Gastroesophageal sphincter (tissue), 4 donors: Measurements from ENCODE around the gene CDK5R1. TPM values are rescaled to one million over a fixed set of nuclear protein-coding genes. Genes with fewer than 3 reads are reported as not detected.
"Not testable (repeated sequence)": the region's sequence is repeated elsewhere in the genome, so short reads cannot be mapped to it uniquely, and the experiment has no call there.

Experiments
- ATAC-seq: fragments of 150-250 bp; one replicate; pipeline ENCODE4 v1.9.1; 2016; ENCODE audit warnings: mild to moderate bottlenecking, moderate library complexity
- H3K27ac ChIP-seq, 4 donors: fragments of 200-600 bp; sonication (generic) in 3 of 4; 1 replicate in 3 of 4; 2 replicates in 1 of 4; pipeline ENCODE4 v1.5.1; 2016 to 2019
- H3K27me3 ChIP-seq: fragments of 200-600 bp; sonication (generic); one replicate; pipeline ENCODE4 v1.5.1; 2019
- H3K36me3 ChIP-seq, 2 donors: fragments of 200-600 bp; sonication (generic); one replicate each; pipeline ENCODE4 v1.5.1; 2019; ENCODE audit warnings: control low read depth in 1 of 2
- H3K4me1 ChIP-seq, 3 donors: fragments of 200-600 bp; sonication (generic); 1 replicate in 2 of 3; 2 replicates in 1 of 3; pipeline ENCODE4 v1.5.1; 2016 to 2019; ENCODE audit warnings: control low read depth in 2 of 3
- H3K4me3 ChIP-seq, 2 donors: fragments of 200-600 bp; sonication (generic); one replicate each; pipeline ENCODE4 v1.5.1; 2019; ENCODE audit warnings: mild to moderate bottlenecking in 1 of 2, moderate library complexity in 1 of 2
- H3K9me3 ChIP-seq, 3 donors: fragments of 200-600 bp; sonication (generic); one replicate each; pipeline ENCODE4 v1.5.1; 2017 to 2019; ENCODE audit warnings: control low read depth in 2 of 3
- EP300 ChIP-seq: sonication (generic); formaldehyde crosslinking; IDR thresholded peaks from one replicate; pipeline ENCODE4 v1.6.1; 2017; ENCODE audit warnings: antibody characterized with exemption, mild to moderate bottlenecking
- POLR2A ChIP-seq, 2 donors: fragments of 450-650 bp; IDR thresholded peaks; one replicate each; pipeline ENCODE4 v1.6.1; 2017; ENCODE audit warnings: antibody characterized with exemption in 2 of 2, mild to moderate bottlenecking in 2 of 2, moderate library complexity in 1 of 2
- POLR2AphosphoS5 ChIP-seq: sonication (generic); formaldehyde crosslinking; IDR thresholded peaks from one replicate; pipeline ENCODE4 v1.6.1; 2017; ENCODE audit warnings: antibody characterized with exemption
- WGBS, 2 donors: methylation state at CpG; one replicate each; pipeline ENCODE4 v1.1.5; 2018; ENCODE audit warnings: low coverage in 1 of 2; 5-methylcytosine and 5-hydroxymethylcytosine counted together
- total RNA-seq, 4 donors: library from RNA; depleted of rRNA; stranded (reverse); fragments of >200 nt; gene quantifications; one replicate each; pipeline ENCODE4 v1.1.0, GENCODE V29; 2016
- TF ChIP-seq, protein P1 (sequence below), 4 experiments: fragments of 200-600 bp in 2 of 4; fragments of 450-650 bp in 2 of 4; sonication (generic) in 1 of 4; IDR thresholded peaks; one replicate each; pipeline ENCODE4 v1.5.1; 2017 to 2019; ENCODE audit warnings: antibody characterized with exemption in 4 of 4, mild to moderate bottlenecking in 2 of 4, moderate library complexity in 2 of 4

CDK5R1 gene
- total RNA-seq, 4 donors from 2014 or later, result 0.54 to 1.5 (median 1.0) TPM; not detected in 1

DNA sequence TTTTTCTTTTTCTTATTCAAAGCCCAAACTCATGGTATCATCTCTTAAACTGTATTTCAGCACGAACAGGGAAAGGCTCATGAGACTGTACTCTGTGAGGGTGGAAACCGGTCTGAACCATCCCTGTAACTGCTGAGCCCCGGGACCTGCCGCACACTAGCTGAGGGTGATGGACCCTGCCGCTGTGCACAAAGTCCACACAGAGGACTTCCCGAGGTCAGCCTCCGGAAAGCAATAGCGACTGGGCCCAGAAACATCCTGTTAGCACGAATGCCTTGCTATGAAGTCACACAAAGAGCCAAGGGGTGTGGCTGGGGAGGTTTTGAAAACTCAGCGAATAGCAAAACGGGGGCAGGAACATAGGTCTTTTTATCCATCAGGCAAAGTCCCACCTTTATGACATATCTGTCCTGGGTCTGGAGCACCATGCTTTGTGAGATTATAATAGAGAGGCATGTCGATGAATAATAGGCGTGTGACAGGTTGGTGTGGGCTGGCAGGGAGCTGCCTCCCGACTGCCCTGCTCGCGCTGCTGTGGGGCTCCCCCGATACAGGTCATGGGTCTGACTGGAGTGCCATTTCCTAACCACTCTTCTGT lies 33.4 kb downstream of the CDK5R1 start:
- 33 to 58% methylated on average over 4 to 8 of the region's 17 CpGs for WGBS, 2 donors
- H3K27ac ChIP-seq, result no peak overlapping the region
- no peak for ATAC-seq

GRCh38 chr17:32520737-32521404 lies 34.1 kb downstream of the CDK5R1 start:
- Histone ChIP-seq H3K4me3 (no peak overlapping the region), H3K27me3 (no peaks in the 10 kb centered on the region), H3K4me1 (peaks cover 0 to 20% (median 9%) of the 10 kb centered on the region in 3 donors), H3K27ac (no peak overlapping the region), H3K36me3 (no peaks in the 10 kb centered on the region), H3K9me3 (no peaks in the 10 kb centered on the region)
- ATAC-seq, result no peak
- TF ChIP-seq EP300 (no peak), POLR2A (IDR thresholded peaks at IDR 0.05) (no peak), POLR2AphosphoS5 (no peak)
- TF ChIP-seq, protein P1, sequence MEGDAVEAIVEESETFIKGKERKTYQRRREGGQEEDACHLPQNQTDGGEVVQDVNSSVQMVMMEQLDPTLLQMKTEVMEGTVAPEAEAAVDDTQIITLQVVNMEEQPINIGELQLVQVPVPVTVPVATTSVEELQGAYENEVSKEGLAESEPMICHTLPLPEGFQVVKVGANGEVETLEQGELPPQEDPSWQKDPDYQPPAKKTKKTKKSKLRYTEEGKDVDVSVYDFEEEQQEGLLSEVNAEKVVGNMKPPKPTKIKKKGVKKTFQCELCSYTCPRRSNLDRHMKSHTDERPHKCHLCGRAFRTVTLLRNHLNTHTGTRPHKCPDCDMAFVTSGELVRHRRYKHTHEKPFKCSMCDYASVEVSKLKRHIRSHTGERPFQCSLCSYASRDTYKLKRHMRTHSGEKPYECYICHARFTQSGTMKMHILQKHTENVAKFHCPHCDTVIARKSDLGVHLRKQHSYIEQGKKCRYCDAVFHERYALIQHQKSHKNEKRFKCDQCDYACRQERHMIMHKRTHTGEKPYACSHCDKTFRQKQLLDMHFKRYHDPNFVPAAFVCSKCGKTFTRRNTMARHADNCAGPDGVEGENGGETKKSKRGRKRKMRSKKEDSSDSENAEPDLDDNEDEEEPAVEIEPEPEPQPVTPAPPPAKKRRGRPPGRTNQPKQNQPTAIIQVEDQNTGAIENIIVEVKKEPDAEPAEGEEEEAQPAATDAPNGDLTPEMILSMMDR (IDR thresholded peaks at IDR 0.05), result no peak
- WGBS, 2 donors, result 91% methylated on average over 6 to 9 of the region's 9 CpGs

More for the DNA sequence above, 33.4 kb downstream of the CDK5R1 start:
- H3K4me3 ChIP-seq, result peak overlapping the region in 1 of 2 donors; percentile 59
- H3K36me3 ChIP-seq, result no peaks in the 10 kb centered on the region
- no peaks in the 10 kb centered on the region for H3K9me3 ChIP-seq
- peaks cover 0 to 20% (median 9%) of the 10 kb centered on the region in 3 donors for H3K4me1 ChIP-seq
- TF ChIP-seq, protein P1 (IDR thresholded peaks at IDR 0.05), result no peak
- TF ChIP-seq EP300, result no peak
- TF ChIP-seq POLR2A (IDR thresholded peaks at IDR 0.05), result no peak
- no peak for TF ChIP-seq POLR2AphosphoS5
- no peaks in the 10 kb centered on the region for H3K27me3 ChIP-seq

- WGBS, 2 donors, result 88 to 94% methylated on average over 6 to 7 of the region's 11 CpGs
- no peak for ATAC-seq
Measured at GRCh38 chr17:32523017-32523680, 36.4 kb downstream of the CDK5R1 start.

GRCh38 chr17:32523827-32524552 lies 37.2 kb downstream of the CDK5R1 start:
- no peak for TF ChIP-seq POLR2A (IDR thresholded peaks at IDR 0.05)
- no peak for TF ChIP-seq EP300
- TF ChIP-seq, protein P1 (IDR thresholded peaks at IDR 0.05), result no peak
- TF ChIP-seq POLR2AphosphoS5, result no peak

More at GRCh38 chr17:32523017-32523680, 36.4 kb downstream of the CDK5R1 start:
- peaks cover 0 to 20% (median 9%) of the 10 kb centered on the region in 3 donors for H3K4me1 ChIP-seq
- no peaks in the 10 kb centered on the region for H3K36me3 ChIP-seq
- no peak overlapping the region for H3K27ac ChIP-seq
- no peak overlapping the region for H3K4me3 ChIP-seq
- no peaks in the 10 kb centered on the region for H3K27me3 ChIP-seq
- no peaks in the 10 kb centered on the region for H3K9me3 ChIP-seq
- TF ChIP-seq, protein P1 (IDR thresholded peaks at IDR 0.05), result no peak
- no peak for TF ChIP-seq POLR2A (IDR thresholded peaks at IDR 0.05)

GRCh38 chr17:32524553-32524880 lies 37.7 kb downstream of the CDK5R1 start:
- H3K27ac ChIP-seq, H3K36me3 ChIP-seq, H3K27me3 ChIP-seq, H3K9me3 ChIP-seq, ATAC-seq, H3K4me3 ChIP-seq: not testable (repeated sequence)
- H3K4me1 ChIP-seq, result peaks cover 0 to 10% (median 3%) of the 10 kb centered on the region in 3 donors
- WGBS, 2 donors, result 94% methylated on average over 6 of the region's 6 CpGs; no CpG with 5 or more reads in 1 of the 2 donors

More at GRCh38 chr17:32523827-32524552, 37.2 kb downstream of the CDK5R1 start:
- peaks cover 0 to 15% (median 4%) of the 10 kb centered on the region in 3 donors for H3K4me1 ChIP-seq
- no peaks in the 10 kb centered on the region for H3K27me3 ChIP-seq
- no peaks in the 10 kb centered on the region for H3K9me3 ChIP-seq
- H3K27ac ChIP-seq, result no peak overlapping the region
- ATAC-seq, result no peak
- H3K4me3 ChIP-seq, result no peak overlapping the region
- H3K36me3 ChIP-seq, result no peaks in the 10 kb centered on the region
- 83 to 87% methylated on average over 8 to 12 of the region's 12 CpGs for WGBS, 2 donors
